ENCODE measurements around the gene MAP3K2. TPM values are rescaled to one million over a fixed set of nuclear protein-coding genes. Genes with fewer than 3 reads are reported as not detected.
A peak's percentile ranks its signal among the peaks of the same experiment; 100 is the strongest.

Gene MAP3K2
- total and polyA plus RNA-seq, 11 donors: 4.0 to 37.6 (median 22.1) TPM

- Histone ChIP-seq H3K27me3 (peaks cover 11 to 30% (median 27%) of the 10 kb centered on the region in 9 donors), H3K27ac (no peak overlapping the region), H3K4me1 (peaks cover 0 to 17% (median 8%) of the 10 kb centered on the region in 12 donors), H3K36me3 (no peaks in the 10 kb centered on the region), H3K4me3 (no peak overlapping the region), H3K9me3 (no peaks in the 10 kb centered on the region)
- intact Hi-C loops (cut with DNase I): no loop called here
- ATAC-seq (no peak), DNase-seq (no peak)
- WGBS, 4 donors: 93 to 94% (median 94%) methylated on average over 16 of the region's 16 CpGs
- no peak for TF ChIP-seq CTCF (IDR thresholded peaks at IDR 0.05)
- TF ChIP-seq POLR2A (IDR thresholded peaks at IDR 0.05): no peak
Observed at GRCh38 chr2:127425540-127426490, 38.0 kb upstream of the MAP3K2 start.

- no peak for TF ChIP-seq POLR2A (IDR thresholded peaks at IDR 0.05)
- no peak for TF ChIP-seq CTCF (IDR thresholded peaks at IDR 0.05)
- H3K4me3 ChIP-seq: no peak overlapping the region
- no peak for ATAC-seq
- H3K27ac ChIP-seq: no peak overlapping the region
- WGBS, 4 donors: 79 to 85% (median 80%) methylated on average over 12 to 13 of the region's 13 CpGs
- no peaks in the 10 kb centered on the region for H3K36me3 ChIP-seq
- peaks cover 11 to 37% (median 27%) of the 10 kb centered on the region in 9 donors for H3K27me3 ChIP-seq
- H3K4me1 ChIP-seq: peaks cover 0 to 17% (median 8%) of the 10 kb centered on the region in 12 donors
- intact Hi-C loops (cut with DNase I): loop anchor here in 1 of 10 donors (5.0 kb wide), 1 partner anchor 103 kb away; no protein-coding TSS in a partner anchor
- no peak for DNase-seq
- H3K9me3 ChIP-seq: no peaks in the 10 kb centered on the region
Observed at GRCh38 chr2:127424598-127425520, 37.1 kb upstream of the MAP3K2 start.

GRCh38 chr2:127423880-127424279 lies 36.1 kb upstream of the MAP3K2 start:
- DNase-seq (no peak), ATAC-seq (no peak)
- Histone ChIP-seq H3K27ac (no peak overlapping the region), H3K36me3 (no peaks in the 10 kb centered on the region), H3K4me1 (peaks cover 0 to 17% (median 8%) of the 10 kb centered on the region in 12 donors), H3K27me3 (peaks cover 11 to 37% (median 27%) of the 10 kb centered on the region in 9 donors), H3K4me3 (peak overlapping the region in 6 of 12 donors; percentile 28 to 42 (median 36)), H3K9me3 (no peaks in the 10 kb centered on the region)
- TF ChIP-seq POLR2A (IDR thresholded peaks at IDR 0.05): no peak
- TF ChIP-seq CTCF (IDR thresholded peaks at IDR 0.05): no peak
- 63 to 88% (median 72%) methylated on average over 1 of the region's 1 CpG for WGBS, 4 donors
- intact Hi-C loops (cut with DNase I): loop anchor here in 1 of 10 donors (5.0 kb wide), 1 partner anchor 102 kb away; no protein-coding TSS in a partner anchor
